PFSK-1 (cell line): ENCODE measurements around the gene FBXO21.

Experiments used
- FOXP2 ChIP-seq: optimal IDR thresholded peaks from 2 replicates; pipeline ENCODE3; 2011; ENCODE audit warnings: borderline replicate concordance, control low read depth, inconsistent platforms; ENCODE audit not compliant: insufficient read depth; ENCODE audit errors: extremely low read length, extremely low read depth
- POLR2AphosphoS5 ChIP-seq: IDR thresholded peaks from 2 replicates; pipeline ENCODE4 v1.6.1; 2012; ENCODE audit warnings: low read depth, mild to moderate bottlenecking, control low read depth, low read length, moderate library complexity
- REST ChIP-seq, 2 experiments: IDR thresholded peaks; 2 replicates each; pipeline versions ENCODE4 v1.6.1 to v1.8.0; 2011 to 2012; ENCODE audit warnings: low read depth in 2 of 2, low read length in 2 of 2, control low read depth in 1 of 2, inconsistent platforms in 1 of 2, mild to moderate bottlenecking in 1 of 2, moderate library complexity in 1 of 2; ENCODE audit not compliant: insufficient read depth in 1 of 2
- SIN3A ChIP-seq: IDR thresholded peaks from 2 replicates; pipeline ENCODE4 v1.6.1; 2012; ENCODE audit warnings: mild to moderate bottlenecking, low read length, moderate library complexity, borderline replicate concordance; ENCODE audit not compliant: insufficient read depth
- TAF1 ChIP-seq: IDR thresholded peaks from 2 replicates; pipeline ENCODE4 v1.6.1; 2012; ENCODE audit warnings: low read length, control low read depth, borderline replicate concordance; ENCODE audit not compliant: insufficient read depth

Gene FBXO21

GRCh38 chr12:117188961-117189724 lies 1.1 kb downstream of the FBXO21 start:
- TF ChIP-seq SIN3A (no peak), FOXP2 (no peak), POLR2AphosphoS5 (no peak), TAF1 (no peak), REST (IDR thresholded peaks at IDR 0.05; ENCODE audit: insufficient read depth in 1 of 2, low read depth in 2 of 2, low read length in 2 of 2) (no peak)

GRCh38 chr12:117188121-117188665 lies 2.1 kb downstream of the FBXO21 start:
- TF ChIP-seq TAF1 (no peak), POLR2AphosphoS5 (no peak), REST (IDR thresholded peaks at IDR 0.05; ENCODE audit: insufficient read depth in 1 of 2, low read depth in 2 of 2, low read length in 2 of 2) (no peak), SIN3A (no peak), FOXP2 (no peak)

- TF ChIP-seq REST (IDR thresholded peaks at IDR 0.05; ENCODE audit: insufficient read depth in 1 of 2, low read depth in 2 of 2, low read length in 2 of 2) (no peak), SIN3A (no peak), FOXP2 (no peak), POLR2AphosphoS5 (no peak), TAF1 (no peak)
Measured at GRCh38 chr12:117187421-117187820, 2.8 kb downstream of the FBXO21 start.

GRCh38 chr12:117182866-117183265 lies 7.4 kb downstream of the FBXO21 start:
- TF ChIP-seq FOXP2 (no peak), SIN3A (no peak), REST (IDR thresholded peaks at IDR 0.05; ENCODE audit: insufficient read depth in 1 of 2, low read depth in 2 of 2, low read length in 2 of 2) (no peak), POLR2AphosphoS5 (no peak), TAF1 (no peak)
